ENCODE measurements around the gene ZNF25.

GRCh38 chr10:37947526-37947925, 28.9 kb downstream of the ZNF25 start:
- TF ChIP-seq SP1 (IDR thresholded peaks at IDR 0.05) (no peak), CTCF (IDR thresholded peaks at IDR 0.05; ENCODE audit: low read depth, low read length, missing input control) (no peak), MAX (IDR thresholded peaks at IDR 0.05) (no peak), REST (IDR thresholded peaks at IDR 0.05) (no peak), EGR1 (IDR thresholded peaks at IDR 0.05; ENCODE audit: low read depth in 2 of 2) (no peak), ZBTB33 (IDR thresholded peaks at IDR 0.05) (no peak), GABPA (IDR thresholded peaks at IDR 0.05 in 1 of 2, conservative IDR thresholded peaks at IDR 0.05 in 1 of 2) (no peak), JUND (IDR thresholded peaks at IDR 0.05) (no peak), FOXA1 (IDR thresholded peaks at IDR 0.05) (no peak), HNF4G (IDR thresholded peaks at IDR 0.05) (no peak)

Measured in liver (tissue), 3 donors.